OCI-LY3 (cell line): ENCODE measurements around the gene HENMT1.

Experiments
- H2AFZ ChIP-seq: fragments of 200-600, 300-600 bp; shearing (Covaris generic); 2 replicates; pipeline ENCODE4 v1.6.0; 2014; ENCODE audit warnings: antibody characterized with exemption, low read depth, low read length
- H3K27ac ChIP-seq: fragments of 200-600, 300-600 bp; sonication (generic); 2 replicates; pipeline ENCODE4 v1.5.1; 2014; ENCODE audit warnings: mild to moderate bottlenecking, low read length, moderate library complexity, mixed read lengths
- H3K27me3 ChIP-seq: fragments of 200-600, 300-600 bp; sonication (generic); 2 replicates; pipeline ENCODE4 v1.6.1; 2014; ENCODE audit warnings: low read depth, low read length, mixed read lengths
- H3K36me3 ChIP-seq: fragments of 200-600, 300-600 bp; sonication (generic); replicated peaks from 2 replicates; pipeline ENCODE3; 2014; ENCODE audit warnings: low read depth, low read length, mixed read lengths
- H3K4me1 ChIP-seq: fragments of 300-600, 200-600 bp; sonication (generic); 2 replicates; pipeline ENCODE4 v1.6.1; 2014; ENCODE audit warnings: low read length, mixed read lengths
- H3K4me2 ChIP-seq: fragments of 200-600, 300-600 bp; sonication (generic); 2 replicates; pipeline ENCODE4 v1.6.1; 2014; ENCODE audit warnings: low read length, mixed read lengths
- H3K4me3 ChIP-seq: fragments of 300-600, 200-600 bp; sonication (generic); 2 replicates; pipeline ENCODE4 v1.5.1; 2014; ENCODE audit warnings: antibody characterized with exemption, mild to moderate bottlenecking, low read length, moderate library complexity
- H3K79me2 ChIP-seq: fragments of 300-600, 200-600 bp; shearing (Covaris generic); 2 replicates; pipeline ENCODE4 v1.6.1; 2014; ENCODE audit warnings: mild to moderate bottlenecking, low read length, mixed read lengths
- H3K9ac ChIP-seq: fragments of 300-600, 200-600 bp; shearing (Covaris generic); 2 replicates; pipeline ENCODE4 v1.6.0; 2014; ENCODE audit warnings: mild to moderate bottlenecking, low read length, moderate library complexity
- H3K9me3 ChIP-seq: fragments of 200-600, 300-600 bp; shearing (Covaris generic); 2 replicates; pipeline ENCODE4 v1.6.1; 2014; ENCODE audit warnings: low read length, mixed read lengths; ENCODE audit not compliant: insufficient read depth
- H4K20me1 ChIP-seq: fragments of 200-600, 300-600 bp; sonication (generic); 2 replicates; pipeline ENCODE4 v1.6.1; 2016; ENCODE audit warnings: low read length, mixed read lengths; ENCODE audit not compliant: insufficient read depth
- CTCF ChIP-seq: fragments of 200-600, 300-600 bp; sonication (generic); IDR thresholded peaks from 2 replicates; pipeline ENCODE4 v1.5.1; 2014; ENCODE audit warnings: antibody characterized with exemption, low read length, low read depth
- EZH2phosphoT487 ChIP-seq: fragments of 200-600 bp; shearing (Covaris generic); IDR thresholded peaks from 2 replicates; pipeline ENCODE4 v1.6.1; 2018; ENCODE audit warnings: antibody characterized with exemption, mixed run types, low read depth

Gene HENMT1

DNA sequence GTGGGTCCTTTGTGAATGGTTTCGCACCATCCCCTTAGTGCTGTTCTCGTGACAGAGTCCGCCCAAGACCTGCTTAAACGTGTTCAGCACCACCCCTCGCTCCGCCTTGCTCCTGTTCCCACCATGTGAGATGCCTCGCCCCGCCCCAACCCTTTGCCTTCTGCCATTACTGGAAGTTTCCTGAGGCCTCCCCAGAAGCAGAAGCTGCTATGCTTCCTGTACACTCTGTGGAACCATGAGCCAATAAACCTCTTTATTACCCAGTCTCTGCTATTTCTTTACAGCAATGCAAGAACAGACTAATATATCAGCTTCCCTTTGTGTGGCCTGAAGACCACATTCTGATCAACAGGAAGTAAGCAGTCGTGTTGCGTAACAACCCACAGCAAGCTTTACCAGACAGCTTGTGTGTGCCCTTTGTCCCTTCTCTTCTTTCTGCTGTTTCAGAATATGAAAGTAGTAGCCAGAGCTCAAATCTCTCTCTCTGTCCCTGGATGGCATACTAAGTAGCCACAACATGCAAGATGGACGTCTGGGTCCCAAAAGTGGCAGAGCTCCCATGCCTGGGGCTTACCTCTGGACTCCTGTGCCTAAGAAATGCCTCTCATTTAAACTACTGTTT, 14.1 kb downstream of the HENMT1 start:
- Histone ChIP-seq H3K9ac (no peak overlapping the region), H3K4me2 (no peak overlapping the region), H2AFZ (no peak overlapping the region), H3K36me3 (no peaks in the 10 kb centered on the region), H3K9me3 (no peaks in the 10 kb centered on the region), H4K20me1 (no peaks in the 10 kb centered on the region), H3K4me3 (no peak overlapping the region), H3K27ac (no peak overlapping the region), H3K79me2 (no peaks in the 10 kb centered on the region), H3K4me1 (no peaks in the 10 kb centered on the region), H3K27me3 (no peaks in the 10 kb centered on the region)
- TF ChIP-seq CTCF (no peak), EZH2phosphoT487 (no peak)

GRCh38 chr1:108646265-108646647, 14.6 kb downstream of the HENMT1 start:
- TF ChIP-seq CTCF = no peak
- TF ChIP-seq EZH2phosphoT487 = no peak
- H3K9ac ChIP-seq = no peak overlapping the region
- no peaks in the 10 kb centered on the region for H3K4me1 ChIP-seq
- H3K27me3 ChIP-seq = no peaks in the 10 kb centered on the region
- H3K4me2 ChIP-seq = no peak overlapping the region
- no peak overlapping the region for H2AFZ ChIP-seq
- H3K79me2 ChIP-seq = no peaks in the 10 kb centered on the region
- H4K20me1 ChIP-seq = no peaks in the 10 kb centered on the region
- no peaks in the 10 kb centered on the region for H3K36me3 ChIP-seq
- H3K27ac ChIP-seq = no peak overlapping the region
- H3K4me3 ChIP-seq = no peak overlapping the region
- no peaks in the 10 kb centered on the region for H3K9me3 ChIP-seq

GRCh38 chr1:108645564-108646184, 15.2 kb downstream of the HENMT1 start:
- Histone ChIP-seq H3K4me1 (no peaks in the 10 kb centered on the region), H2AFZ (no peak overlapping the region), H4K20me1 (no peaks in the 10 kb centered on the region), H3K36me3 (no peaks in the 10 kb centered on the region), H3K4me2 (no peak overlapping the region), H3K27me3 (no peaks in the 10 kb centered on the region), H3K9ac (no peak overlapping the region), H3K79me2 (no peaks in the 10 kb centered on the region), H3K27ac (no peak overlapping the region), H3K4me3 (no peak overlapping the region), H3K9me3 (no peaks in the 10 kb centered on the region)
- TF ChIP-seq EZH2phosphoT487 = no peak
- no peak for TF ChIP-seq CTCF

- H4K20me1 ChIP-seq = no peaks in the 10 kb centered on the region
- H3K4me2 ChIP-seq = no peak overlapping the region
- H2AFZ ChIP-seq = no peak overlapping the region
- no peak overlapping the region for H3K9ac ChIP-seq
- H3K4me1 ChIP-seq = no peaks in the 10 kb centered on the region
- no peaks in the 10 kb centered on the region for H3K9me3 ChIP-seq
- H3K79me2 ChIP-seq = no peaks in the 10 kb centered on the region
- no peaks in the 10 kb centered on the region for H3K27me3 ChIP-seq
- H3K36me3 ChIP-seq = no peaks in the 10 kb centered on the region
- TF ChIP-seq CTCF = no peak
- TF ChIP-seq EZH2phosphoT487 = no peak
- H3K4me3 ChIP-seq = no peak overlapping the region
- H3K27ac ChIP-seq = no peak overlapping the region
These were observed 15.9 kb downstream of the HENMT1 start for GRCh38 chr1:108644984-108645383.
